SKM-1 (cell line): ENCODE data around the gene CACNA2D2.

Experiments used
- DNase-seq: peaks from one replicate; lab custom pipeline; 2025; ENCODE audit not compliant: unreplicated experiment; lab: John Stamatoyannopoulos, UW

CACNA2D2 gene

GRCh38 chr3:50503504-50504342 is at the start of gene CACNA2D2:
Gene CACNA2D2, minus strand, starts transcription at chr3:50503634. Its CDS starts 211 bp downstream, at chr3:50503423.
- no peak for DNase-seq

DNA sequence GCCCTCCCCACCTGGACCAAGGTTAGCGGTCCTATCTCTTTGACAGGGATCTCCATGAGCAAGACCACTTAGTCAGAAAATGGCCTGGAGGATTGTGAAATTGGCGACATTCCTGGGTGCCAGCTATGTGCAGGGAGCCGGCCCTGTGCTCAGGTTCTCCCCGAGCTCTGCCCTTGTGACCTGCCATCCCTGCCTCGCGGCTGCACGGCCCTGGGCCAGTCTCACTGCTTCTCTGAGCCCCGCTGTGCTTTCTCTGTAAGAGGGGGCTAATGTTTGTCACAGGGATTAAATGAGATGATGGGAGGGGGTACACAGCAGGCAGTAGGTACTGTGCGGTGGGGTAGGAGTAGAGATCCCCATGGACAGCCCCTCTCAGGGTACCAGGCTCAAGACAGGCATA is 49.2 kb upstream of the CACNA2D2 start:
- DNase-seq = no peak

- DNase-seq = no peak
Measured at GRCh38 chr3:50551681-50552435, 48.4 kb upstream of the CACNA2D2 start.

- DNase-seq = no peak
Measured at GRCh38 chr3:50551054-50551659, 47.7 kb upstream of the CACNA2D2 start.

DNA sequence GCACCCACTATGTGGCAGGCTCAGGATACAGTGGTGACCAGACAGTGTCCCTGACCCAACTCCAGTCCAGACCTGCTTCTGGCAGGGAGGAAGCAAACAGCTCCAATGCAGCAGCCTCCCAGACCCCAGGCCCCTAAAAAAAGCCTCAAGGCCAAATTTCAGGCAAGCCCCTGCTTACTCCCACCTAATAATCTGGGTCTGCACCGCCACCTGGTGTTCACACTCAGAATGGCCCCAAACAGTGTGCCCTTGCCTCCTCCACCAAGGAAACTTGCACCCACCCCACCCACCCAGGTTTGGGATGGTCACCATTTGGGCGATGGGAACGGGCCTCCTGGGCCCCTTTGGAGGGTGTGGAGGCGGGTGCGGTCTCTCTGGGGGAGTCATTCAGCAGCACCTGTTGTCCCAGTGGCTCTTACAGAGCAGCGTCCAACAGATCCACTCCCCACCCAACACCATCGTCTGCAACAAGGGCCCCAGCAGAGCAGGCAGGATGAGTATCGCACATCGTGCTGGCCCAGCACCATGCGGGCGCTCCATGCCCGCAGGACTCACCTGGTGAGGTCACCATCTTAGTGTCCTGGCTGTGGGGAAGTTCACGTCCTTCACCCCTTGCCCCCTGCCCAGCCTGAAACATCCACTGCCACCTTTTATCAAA is 46.8 kb upstream of the CACNA2D2 start:
- peak; percentile 44 for DNase-seq

GRCh38 chr3:50549226-50549625 is 45.8 kb upstream of the CACNA2D2 start:
- DNase-seq = no peak

GRCh38 chr3:50545781-50546180 is 42.3 kb upstream of the CACNA2D2 start:
- DNase-seq = no peak

DNA sequence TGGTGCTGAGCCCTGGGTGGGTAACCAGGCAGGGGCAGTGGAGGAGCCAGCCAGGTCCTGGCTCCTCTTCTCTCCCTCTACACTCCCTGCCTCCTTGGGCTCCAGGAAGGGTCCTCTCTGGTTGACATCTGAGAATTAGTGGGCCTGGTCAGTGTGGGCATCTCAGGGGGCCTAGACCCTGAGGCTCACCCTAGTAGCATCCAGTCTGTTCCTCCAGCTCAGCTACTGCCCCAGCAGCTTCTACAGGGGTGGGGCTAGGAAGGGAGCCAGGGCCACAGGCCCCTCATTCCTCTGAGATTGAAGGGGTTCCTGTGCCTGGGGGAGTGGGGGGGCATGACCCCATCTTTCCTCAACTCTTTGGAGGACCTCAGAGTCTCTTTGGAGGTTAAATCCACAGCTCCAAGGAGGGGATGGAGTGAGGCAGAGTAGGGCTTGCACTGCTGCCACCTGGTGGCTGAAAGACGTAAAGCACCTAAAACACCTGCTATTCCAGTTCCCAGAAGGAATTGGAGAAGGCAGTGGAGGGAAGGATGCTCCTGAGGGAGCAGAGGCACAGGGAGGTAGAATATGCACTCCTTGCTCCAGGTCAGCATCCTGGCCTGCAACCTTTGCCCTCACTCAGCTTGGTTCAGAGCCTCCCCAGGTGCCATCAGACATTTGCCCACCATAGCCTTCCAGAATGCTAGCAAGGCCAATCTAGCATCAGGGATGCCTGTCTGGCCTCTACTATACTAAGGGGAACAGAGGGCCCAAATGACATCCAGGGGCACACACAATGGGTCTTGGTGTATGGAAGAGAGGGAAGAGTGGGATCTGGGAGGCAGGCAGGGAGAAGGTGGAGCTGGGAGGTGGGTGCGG is 39.0 kb upstream of the CACNA2D2 start:
- DNase-seq = peak; percentile 17

DNA sequence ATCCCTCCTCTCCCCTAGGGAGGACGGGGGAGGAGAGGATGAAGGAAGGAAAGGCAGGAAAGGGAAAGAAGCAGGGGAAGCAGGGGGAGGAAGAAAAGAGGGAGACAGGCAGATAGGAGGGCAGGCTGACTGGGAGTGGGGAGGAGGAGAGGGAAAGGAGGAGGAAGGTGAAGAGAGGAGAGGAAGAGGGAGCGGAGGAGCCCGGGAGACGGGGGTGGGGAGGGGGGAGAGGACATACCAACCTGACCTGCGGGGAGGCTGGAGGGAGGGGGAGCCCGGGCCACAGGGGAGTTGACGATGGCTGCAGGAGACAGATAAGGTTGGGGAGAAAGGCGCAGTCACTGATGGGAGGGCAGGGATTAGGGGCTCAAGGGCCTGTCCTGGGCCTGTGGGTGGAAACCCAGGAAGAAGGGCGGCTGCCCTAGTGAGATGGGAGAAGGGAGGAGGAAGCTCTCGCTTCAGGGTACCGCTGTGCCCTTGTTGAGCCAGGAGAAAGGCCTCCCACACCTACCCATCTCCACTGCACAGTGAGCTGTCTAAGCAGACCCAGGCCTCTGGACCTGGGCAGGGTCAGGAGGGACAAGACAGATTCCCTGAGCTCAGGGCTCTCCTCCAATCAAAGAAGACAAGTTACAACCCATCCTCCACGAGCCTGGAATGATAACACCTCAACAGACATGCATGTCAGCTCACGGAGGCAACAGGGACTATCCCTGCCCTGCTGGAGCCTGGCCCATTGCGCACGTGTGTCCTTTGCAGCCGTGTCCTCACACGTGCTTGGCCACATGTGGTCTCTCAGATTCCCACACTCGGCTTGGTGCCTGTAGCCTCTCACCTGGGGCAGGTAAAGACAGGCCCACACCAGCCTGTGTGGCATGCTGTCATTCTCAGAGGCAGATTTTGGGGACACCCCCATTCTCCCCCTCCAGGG is 36.2 kb upstream of the CACNA2D2 start:
- no peak for DNase-seq

DNA sequence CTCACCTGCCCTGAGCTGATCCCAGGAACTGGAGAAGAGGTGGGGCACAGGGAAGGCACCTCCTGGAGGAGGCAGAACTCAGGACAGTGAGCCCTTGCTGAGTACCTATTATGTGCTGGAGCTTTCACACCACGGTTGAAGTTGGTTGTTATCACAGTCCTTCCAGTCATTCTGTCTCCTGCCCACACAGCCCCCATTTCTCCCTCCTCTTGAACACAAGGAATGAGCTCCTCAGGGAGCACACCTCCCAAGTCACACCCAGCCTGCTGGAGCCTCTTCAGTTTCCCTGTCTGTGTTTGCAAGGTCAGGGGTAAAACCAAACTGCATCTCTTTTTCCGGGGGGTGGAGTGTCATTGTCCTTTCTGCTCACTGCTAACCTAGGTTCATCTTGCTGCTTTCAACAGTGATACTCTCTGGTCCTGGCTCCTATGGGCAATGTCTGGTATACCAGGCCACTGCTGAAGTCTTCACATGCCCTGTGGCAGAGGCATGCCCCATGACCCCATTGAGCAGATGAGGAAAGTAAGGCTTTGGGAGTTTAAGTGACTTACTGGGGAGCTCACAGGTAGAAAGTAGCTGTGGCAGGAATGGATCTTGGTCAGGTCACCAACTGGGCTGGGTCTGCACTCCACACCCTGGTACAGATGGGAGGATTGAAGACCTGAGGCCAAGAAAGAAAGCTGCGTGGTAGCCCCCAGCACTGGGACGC is 34.1 kb upstream of the CACNA2D2 start:
- no peak for DNase-seq

GRCh38 chr3:50536471-50537180 is 33.2 kb upstream of the CACNA2D2 start:
- DNase-seq = no peak

- no peak for DNase-seq
Measured at GRCh38 chr3:50534681-50535330, 31.4 kb upstream of the CACNA2D2 start.

DNA sequence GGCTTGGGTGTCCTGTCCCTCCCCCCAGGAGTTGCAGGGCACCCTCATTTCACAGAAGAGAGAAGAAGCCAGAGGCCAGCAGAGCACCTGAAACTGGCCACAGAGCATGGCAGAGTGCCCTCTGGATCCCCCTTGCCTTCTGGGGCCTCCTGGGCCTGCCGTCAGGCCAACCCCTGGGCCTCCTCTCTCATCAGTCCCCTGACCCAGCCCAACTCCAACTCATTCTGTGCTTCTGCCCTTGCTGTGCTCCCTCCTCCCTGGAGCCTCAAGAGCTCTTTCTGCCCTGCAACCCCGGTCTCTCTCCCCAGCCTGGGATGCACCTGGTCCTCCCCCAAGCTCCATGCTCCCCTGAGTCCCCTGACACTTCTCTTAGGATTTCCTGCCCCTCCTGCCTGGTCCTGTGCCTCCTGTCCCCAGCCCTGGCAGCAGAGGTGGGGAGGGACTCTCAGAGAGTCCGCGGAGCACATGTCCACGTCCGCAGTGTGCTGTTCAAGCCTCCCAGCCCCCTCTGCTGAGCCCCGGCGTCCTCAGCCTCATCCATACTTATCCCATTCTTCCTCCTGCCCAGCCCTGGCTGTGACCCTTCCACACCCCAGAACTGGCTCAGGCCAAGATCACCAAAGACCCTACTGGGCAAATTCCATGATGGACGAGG is 30.5 kb upstream of the CACNA2D2 start:
- DNase-seq = no peak

DNA sequence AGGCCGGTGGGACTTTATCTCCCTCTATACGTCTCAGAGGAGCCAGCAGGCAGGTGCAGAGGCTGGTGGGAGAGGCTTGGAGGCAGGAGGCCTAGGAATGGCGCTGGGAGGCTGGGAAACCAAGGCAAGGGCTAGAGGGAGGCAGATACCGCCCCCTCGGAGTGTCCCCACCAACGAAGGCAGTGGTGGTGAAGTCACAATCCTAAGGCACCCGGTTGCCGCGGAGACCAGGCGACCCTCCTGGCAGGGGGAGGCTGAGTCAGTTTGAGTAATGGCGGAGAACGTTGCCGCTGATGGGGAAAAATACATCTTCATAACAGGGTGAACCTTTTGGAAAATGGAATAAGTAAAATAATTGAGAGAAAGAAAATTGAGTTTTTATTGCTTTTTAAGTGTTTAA is 29.9 kb upstream of the CACNA2D2 start:
- no peak for DNase-seq

DNA sequence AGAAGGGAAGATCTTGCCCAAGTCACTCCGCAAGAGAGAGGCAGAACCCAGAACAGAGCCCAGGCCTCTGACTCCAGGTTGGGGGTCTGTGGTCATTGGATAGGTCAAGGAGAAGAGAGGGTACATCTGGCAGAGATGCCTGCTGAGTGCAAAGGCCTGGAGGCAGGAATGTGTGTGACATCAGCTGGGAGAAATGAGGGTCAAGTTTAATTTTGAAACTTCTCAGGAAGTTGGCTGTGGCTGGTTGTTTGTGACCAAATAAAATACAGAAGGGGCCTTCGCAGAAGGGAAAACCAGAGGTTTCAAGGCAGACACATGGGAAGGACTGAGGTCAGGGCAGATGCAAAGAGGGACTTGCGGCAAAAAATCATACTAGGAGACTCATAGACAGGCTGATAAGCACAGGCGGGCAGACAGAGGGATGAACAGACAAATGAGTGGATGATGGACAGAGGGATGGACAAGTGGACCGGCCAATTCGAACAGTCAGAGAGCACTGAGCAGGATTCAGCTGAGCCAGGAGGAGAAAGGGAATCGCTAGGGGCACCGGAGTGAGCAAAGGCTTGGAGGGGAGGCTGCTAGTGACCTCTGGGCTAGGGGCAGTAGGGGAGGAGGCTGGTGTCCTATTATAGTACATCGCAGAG is 28.8 kb upstream of the CACNA2D2 start:
- no peak for DNase-seq

- no peak for DNase-seq
Measured at GRCh38 chr3:50531201-50531600, 27.8 kb upstream of the CACNA2D2 start.
